Fibroblast of mammary gland (primary cell): Measurements from ENCODE around the gene PAPPA2.

Experiments used
- DNase-seq: peaks from one replicate; pipeline ENCODE4 v3.0.0-alpha.2; 2010; ENCODE audit warnings: low read depth
- H3K4me3 ChIP-seq: 2 replicates; pipeline ENCODE4 v1.5.1; 2011; ENCODE audit warnings: low read depth, mild to moderate bottlenecking, low read length, moderate library complexity; ENCODE audit not compliant: control insufficient read depth
- TF ChIP-seq, protein P1 (sequence below): conservative IDR thresholded peaks from 2 replicates; pipeline ENCODE4 v1.5.1; 2011; ENCODE audit warnings: low read depth, low read length, inconsistent platforms; ENCODE audit not compliant: control insufficient read depth, insufficient read depth

Gene PAPPA2

DNA sequence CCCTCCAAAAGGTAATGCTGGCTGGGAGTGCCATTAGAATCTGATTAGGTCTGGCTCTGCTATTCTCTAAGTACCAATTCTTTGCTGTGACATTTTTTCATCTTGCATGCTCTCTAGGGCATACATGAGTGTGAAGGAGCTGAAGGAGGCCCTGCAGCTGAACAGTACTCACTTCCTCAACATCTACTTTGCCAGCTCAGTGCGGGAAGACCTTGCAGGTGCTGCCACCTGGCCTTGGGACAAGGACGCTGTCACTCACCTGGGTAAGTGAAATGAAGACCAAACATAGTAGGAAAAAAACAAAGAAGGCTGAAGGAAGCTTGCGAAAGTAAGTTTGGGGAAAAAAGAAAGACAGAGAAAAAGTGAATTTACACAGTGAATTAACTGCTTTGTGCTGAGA lies 207.9 kb downstream of the PAPPA2 start:
- DNase-seq: no peak
- no peak overlapping the region for H3K4me3 ChIP-seq
- TF ChIP-seq, protein P1, sequence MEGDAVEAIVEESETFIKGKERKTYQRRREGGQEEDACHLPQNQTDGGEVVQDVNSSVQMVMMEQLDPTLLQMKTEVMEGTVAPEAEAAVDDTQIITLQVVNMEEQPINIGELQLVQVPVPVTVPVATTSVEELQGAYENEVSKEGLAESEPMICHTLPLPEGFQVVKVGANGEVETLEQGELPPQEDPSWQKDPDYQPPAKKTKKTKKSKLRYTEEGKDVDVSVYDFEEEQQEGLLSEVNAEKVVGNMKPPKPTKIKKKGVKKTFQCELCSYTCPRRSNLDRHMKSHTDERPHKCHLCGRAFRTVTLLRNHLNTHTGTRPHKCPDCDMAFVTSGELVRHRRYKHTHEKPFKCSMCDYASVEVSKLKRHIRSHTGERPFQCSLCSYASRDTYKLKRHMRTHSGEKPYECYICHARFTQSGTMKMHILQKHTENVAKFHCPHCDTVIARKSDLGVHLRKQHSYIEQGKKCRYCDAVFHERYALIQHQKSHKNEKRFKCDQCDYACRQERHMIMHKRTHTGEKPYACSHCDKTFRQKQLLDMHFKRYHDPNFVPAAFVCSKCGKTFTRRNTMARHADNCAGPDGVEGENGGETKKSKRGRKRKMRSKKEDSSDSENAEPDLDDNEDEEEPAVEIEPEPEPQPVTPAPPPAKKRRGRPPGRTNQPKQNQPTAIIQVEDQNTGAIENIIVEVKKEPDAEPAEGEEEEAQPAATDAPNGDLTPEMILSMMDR: no peak

- H3K4me3 ChIP-seq: no peak overlapping the region
- TF ChIP-seq, protein P1: no peak
- no peak for DNase-seq
Observed at GRCh38 chr1:176682830-176683535, 220.0 kb downstream of the PAPPA2 start.

DNA sequence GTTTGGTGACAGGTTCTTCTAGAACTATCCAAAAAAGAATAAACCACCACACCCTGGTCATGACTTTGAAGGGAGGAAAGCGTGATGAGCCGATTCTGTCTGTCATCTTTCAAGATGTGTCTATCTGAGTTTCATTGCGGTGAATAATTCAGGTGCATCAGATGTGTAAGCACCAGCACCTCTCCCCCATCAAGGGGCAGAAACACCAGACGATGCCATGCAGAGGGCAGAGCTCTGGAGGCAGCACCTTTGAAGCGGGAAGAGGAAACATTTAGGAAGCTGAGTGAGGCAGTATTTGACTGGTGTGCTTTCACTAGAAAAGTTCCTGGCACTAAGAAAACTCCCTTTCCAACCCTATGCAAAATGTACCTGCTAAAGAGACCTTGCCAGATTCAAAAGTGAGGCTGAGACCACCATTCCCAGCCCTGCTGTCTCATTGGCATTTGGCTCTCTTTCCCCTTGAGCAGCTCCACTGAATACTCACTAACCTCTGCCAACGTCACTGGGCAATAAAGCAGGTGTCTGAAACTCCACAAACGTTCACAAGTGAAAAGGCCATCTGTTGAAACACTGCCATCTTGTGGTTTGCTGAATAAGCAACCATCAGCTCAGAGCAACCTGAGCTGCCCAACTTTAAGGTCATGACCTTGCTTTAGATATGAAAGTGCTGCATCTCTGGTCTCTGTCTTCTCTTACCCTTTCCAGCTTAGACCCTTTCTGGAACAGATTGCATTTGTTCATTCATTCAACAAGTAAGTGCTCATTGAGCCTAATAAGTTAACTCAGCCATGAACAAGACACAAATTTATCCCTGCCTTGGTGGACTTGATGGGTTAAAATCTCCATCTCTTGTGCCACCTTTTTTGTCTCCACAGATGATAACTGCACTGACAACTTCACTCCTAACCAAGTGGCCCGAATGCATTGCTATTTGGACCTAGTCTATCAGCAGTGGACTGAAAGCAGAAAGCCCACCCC lies 228.6 kb downstream of the PAPPA2 start:
- TF ChIP-seq, protein P1: peak; percentile 87
- no peak overlapping the region for H3K4me3 ChIP-seq
- DNase-seq: peak; percentile 76

GRCh38 chr1:176692431-176692830 lies 229.5 kb downstream of the PAPPA2 start:
- H3K4me3 ChIP-seq: no peak overlapping the region
- TF ChIP-seq, protein P1: no peak
- no peak for DNase-seq

DNA sequence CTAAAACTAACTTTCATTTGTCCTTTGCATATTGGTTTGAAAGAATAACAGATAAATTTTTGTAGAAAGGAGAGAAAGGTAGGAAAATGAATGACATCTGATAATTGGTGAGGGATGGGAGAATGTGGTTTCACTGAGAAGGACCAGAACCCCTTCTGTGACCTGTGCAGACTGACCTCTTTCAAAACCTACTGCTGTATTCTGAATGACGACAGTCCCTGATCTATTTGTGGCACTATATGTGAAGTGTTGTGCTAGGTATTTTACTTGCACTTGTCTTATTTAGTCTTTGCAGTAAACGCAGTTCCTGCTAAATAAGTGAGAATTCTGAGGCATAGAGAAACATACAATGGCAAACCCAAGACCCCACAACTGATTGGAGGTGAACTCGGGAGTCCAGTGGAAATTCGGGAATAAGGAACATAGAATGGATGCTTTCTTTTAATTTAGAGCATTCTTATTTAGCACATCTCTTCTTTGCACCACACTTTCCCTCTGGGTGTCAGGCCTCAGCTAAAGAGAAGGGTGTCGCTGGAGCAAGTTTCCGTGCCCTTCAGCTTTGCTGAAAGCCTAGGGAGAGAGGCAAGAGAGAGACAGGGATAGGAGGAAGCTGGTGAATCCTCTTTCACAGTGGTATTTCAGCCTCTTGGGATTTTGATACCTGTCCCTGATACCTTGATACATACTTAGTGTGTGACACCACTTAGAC lies 230.2 kb downstream of the PAPPA2 start:
- TF ChIP-seq, protein P1: no peak
- no peak for DNase-seq
- H3K4me3 ChIP-seq: no peak overlapping the region

DNA sequence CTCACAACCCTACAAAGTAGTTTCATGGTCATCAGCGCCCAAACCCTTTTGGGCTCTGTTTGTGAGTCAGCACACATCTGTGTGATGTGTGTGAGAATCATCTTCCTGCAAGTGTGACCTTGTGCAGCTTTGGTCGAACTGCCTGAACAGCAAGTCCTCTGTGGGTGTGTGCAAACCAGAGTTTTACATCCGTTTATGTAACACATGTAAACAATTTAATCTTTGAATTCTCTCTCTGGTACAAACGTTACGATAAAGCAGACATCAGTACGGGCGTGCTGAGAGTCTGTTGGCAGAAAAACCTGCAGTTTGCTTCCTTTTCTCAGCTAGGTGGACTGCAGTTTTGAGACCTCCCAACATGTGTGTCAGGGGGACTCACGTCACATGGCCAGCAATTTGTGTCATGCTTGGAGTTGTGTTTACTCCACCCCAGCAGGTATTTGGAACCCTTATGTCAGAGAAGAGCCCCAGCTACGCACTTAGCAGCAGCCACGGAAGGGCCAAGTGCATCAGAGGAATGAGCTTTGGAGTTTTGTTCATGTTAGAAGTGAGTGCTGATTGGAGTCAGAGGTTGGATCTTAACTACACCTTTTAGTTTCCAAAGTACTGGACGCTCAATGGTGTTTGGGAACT lies 230.8 kb downstream of the PAPPA2 start:
- DNase-seq: peak; percentile 59
- H3K4me3 ChIP-seq: no peak overlapping the region
- TF ChIP-seq, protein P1: no peak
